Measurements from ENCODE around the gene LMNTD1.
"Not testable (repeated sequence)": the region's sequence is repeated elsewhere in the genome, so short reads cannot be mapped to it uniquely, and the experiment has no call there.

Gene LMNTD1

GRCh38 chr12:25433024-25433423 is 120.1 kb downstream of the LMNTD1 start:
- DNase-seq (ENCODE audit: low spot score) = no peak

GRCh38 chr12:25427337-25428249 is 125.5 kb downstream of the LMNTD1 start:
- no peak for DNase-seq (ENCODE audit: low spot score)

- DNase-seq (ENCODE audit: low spot score) = not testable (repeated sequence)
Observed at GRCh38 chr12:25426821-25427220, 126.3 kb downstream of the LMNTD1 start.
